ENCODE measurements around the gene TBX2.

TBX2 gene

DNA sequence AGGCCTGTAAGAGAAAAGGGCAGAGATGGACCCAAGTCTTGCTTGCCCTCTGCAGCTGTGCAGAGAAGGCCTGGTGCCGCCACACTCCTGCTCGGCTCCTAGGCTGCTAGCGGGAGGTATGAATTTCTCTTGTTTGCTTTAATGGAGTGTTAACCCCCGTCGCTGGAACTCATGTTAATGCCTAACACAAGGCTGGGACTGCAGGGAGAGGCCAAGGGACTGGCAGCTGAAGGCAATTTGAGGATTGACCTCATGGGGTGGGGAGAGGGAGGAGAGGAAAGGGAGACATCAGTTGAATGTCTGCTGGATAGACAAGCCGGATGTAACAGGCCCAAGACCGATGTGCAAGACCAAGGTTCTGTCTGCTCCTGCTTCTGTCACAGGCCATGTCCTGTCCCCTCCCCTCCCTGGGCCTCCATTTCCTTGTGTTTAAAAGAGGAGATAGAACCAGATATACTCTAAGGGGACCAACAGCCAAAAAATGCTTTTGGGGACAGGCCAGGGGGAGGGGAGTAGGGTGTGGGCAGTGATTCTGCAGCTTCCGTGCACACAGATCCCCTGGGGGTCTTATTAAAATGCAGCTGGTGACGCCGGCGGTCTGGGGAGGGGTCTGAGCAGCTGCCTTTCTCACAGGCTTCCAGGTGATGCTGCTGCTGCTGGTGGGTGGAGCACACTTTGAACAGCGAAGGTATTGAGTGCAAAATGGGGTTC lies 46.7 kb upstream of the TBX2 start (continued):
- TF ChIP-seq, protein P1, sequence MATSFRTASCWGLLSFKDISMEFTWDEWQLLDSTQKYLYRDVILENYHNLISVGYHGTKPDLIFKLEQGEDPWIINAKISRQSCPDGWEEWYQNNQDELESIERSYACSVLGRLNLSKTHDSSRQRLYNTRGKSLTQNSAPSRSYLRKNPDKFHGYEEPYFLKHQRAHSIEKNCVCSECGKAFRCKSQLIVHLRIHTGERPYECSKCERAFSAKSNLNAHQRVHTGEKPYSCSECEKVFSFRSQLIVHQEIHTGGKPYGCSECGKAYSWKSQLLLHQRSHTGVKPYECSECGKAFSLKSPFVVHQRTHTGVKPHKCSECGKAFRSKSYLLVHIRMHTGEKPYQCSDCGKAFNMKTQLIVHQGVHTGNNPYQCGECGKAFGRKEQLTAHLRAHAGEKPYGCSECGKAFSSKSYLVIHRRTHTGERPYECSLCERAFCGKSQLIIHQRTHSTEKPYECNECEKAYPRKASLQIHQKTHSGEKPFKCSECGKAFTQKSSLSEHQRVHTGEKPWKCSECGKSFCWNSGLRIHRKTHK (tag by site-specific recombination; IDR thresholded peaks at IDR 0.05): no peak
- no peak for TF ChIP-seq ZNF596 (tag by site-specific recombination; IDR thresholded peaks at IDR 0.05)

DNA sequence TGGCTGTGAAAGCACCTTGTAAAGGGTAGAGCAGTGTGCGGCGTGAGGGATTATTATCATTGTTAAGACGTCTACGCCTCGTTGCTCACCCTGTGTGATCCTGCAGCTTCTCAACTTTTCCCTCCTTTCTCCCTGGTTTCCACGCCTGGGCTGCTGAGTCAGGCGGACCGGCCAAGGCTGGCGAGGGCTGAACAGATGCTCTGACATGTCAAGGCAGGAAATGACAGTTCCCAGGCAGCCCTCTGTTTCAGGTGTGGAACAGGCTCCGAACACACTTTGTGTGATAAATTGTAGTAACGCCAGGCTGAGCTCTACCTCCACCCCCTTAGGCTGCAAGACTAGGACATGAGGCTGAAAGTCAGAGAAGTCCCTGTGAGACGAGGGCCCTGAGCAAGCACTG lies 46.0 kb upstream of the TBX2 start:
- ChIA-PET CTCF (interaction anchor here (1.3 to 1.5 kb wide), 2 partner anchors 36 to 46 kb away, joined by 3 to 4 read pairs; no protein-coding TSS in a partner anchor), POLR2A (no interaction called here)
- no peaks in the 10 kb centered on the region for H3K9me3 ChIP-seq (ENCODE audit: control insufficient read depth, insufficient read depth, low read depth, low read length)
- no peaks in the 10 kb centered on the region for H3K36me3 ChIP-seq (ENCODE audit: control insufficient read depth in 2 of 2, insufficient read depth in 1 of 2, low read length in 2 of 2)
- TF ChIP-seq ZNF184 (tag by site-specific recombination; IDR thresholded peaks at IDR 0.05) (no peak), ZNF239 (tag by site-specific recombination; IDR thresholded peaks at IDR 0.05) (no peak), GLI2 (tag by site-specific recombination; IDR thresholded peaks at IDR 0.05; ENCODE audit: borderline replicate concordance, low read depth) (no peak), ZNF18 (tag by site-specific recombination; IDR thresholded peaks at IDR 0.05) (no peak), ZNF704 (tag by site-specific recombination; IDR thresholded peaks at IDR 0.05) (no peak), ZNF157 (tag by site-specific recombination; IDR thresholded peaks at IDR 0.05) (no peak), ZNF513 (tag by site-specific recombination; IDR thresholded peaks at IDR 0.05) (no peak), ZNF433 (tag by site-specific recombination; IDR thresholded peaks at IDR 0.05; ENCODE audit: low read depth) (no peak), ZNF148 (tag by site-specific recombination; IDR thresholded peaks at IDR 0.05; ENCODE audit: borderline replicate concordance) (no peak), SETDB1 (IDR thresholded peaks at IDR 0.05; ENCODE audit: insufficient read length, low read length) (no peak), ZFP41 (tag by site-specific recombination; IDR thresholded peaks at IDR 0.05; ENCODE audit: borderline replicate concordance) (no peak), ZNF777 (tag by site-specific recombination; IDR thresholded peaks at IDR 0.05; ENCODE audit: borderline replicate concordance) (no peak), YY2 (tag by site-specific recombination; IDR thresholded peaks at IDR 0.05) (no peak), ZNF549 (tag by site-specific recombination; IDR thresholded peaks at IDR 0.05) (no peak), ZNF280C (tag by site-specific recombination; IDR thresholded peaks at IDR 0.05) (no peak)
- TF ChIP-seq, protein P2, sequence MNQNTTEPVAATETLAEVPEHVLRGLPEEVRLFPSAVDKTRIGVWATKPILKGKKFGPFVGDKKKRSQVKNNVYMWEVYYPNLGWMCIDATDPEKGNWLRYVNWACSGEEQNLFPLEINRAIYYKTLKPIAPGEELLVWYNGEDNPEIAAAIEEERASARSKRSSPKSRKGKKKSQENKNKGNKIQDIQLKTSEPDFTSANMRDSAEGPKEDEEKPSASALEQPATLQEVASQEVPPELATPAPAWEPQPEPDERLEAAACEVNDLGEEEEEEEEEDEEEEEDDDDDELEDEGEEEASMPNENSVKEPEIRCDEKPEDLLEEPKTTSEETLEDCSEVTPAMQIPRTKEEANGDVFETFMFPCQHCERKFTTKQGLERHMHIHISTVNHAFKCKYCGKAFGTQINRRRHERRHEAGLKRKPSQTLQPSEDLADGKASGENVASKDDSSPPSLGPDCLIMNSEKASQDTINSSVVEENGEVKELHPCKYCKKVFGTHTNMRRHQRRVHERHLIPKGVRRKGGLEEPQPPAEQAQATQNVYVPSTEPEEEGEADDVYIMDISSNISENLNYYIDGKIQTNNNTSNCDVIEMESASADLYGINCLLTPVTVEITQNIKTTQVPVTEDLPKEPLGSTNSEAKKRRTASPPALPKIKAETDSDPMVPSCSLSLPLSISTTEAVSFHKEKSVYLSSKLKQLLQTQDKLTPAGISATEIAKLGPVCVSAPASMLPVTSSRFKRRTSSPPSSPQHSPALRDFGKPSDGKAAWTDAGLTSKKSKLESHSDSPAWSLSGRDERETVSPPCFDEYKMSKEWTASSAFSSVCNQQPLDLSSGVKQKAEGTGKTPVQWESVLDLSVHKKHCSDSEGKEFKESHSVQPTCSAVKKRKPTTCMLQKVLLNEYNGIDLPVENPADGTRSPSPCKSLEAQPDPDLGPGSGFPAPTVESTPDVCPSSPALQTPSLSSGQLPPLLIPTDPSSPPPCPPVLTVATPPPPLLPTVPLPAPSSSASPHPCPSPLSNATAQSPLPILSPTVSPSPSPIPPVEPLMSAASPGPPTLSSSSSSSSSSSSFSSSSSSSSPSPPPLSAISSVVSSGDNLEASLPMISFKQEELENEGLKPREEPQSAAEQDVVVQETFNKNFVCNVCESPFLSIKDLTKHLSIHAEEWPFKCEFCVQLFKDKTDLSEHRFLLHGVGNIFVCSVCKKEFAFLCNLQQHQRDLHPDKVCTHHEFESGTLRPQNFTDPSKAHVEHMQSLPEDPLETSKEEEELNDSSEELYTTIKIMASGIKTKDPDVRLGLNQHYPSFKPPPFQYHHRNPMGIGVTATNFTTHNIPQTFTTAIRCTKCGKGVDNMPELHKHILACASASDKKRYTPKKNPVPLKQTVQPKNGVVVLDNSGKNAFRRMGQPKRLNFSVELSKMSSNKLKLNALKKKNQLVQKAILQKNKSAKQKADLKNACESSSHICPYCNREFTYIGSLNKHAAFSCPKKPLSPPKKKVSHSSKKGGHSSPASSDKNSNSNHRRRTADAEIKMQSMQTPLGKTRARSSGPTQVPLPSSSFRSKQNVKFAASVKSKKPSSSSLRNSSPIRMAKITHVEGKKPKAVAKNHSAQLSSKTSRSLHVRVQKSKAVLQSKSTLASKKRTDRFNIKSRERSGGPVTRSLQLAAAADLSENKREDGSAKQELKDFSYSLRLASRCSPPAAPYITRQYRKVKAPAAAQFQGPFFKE (tag by site-specific recombination; IDR thresholded peaks at IDR 0.05; ENCODE audit: borderline replicate concordance): no peak
- no peak overlapping the region for H3K4me3 ChIP-seq (ENCODE audit: low read depth, low read length)
- H3K27ac ChIP-seq (ENCODE audit: extremely low read depth, low read depth, low read length): no peak overlapping the region
- H3K4me1 ChIP-seq (ENCODE audit: control insufficient read depth, insufficient read depth, low read length): no peaks in the 10 kb centered on the region
